Stimulated activated memory B cell treated with anti-CD40 and anti-IgM and Interleukin-4, amounts not matched to agents 10 μg/mL and 1 μg/mL and 100 μg/mL, for 72 hours (primary cell): ENCODE measurements around the gene RNF223.

Experiments used
- ATAC-seq: fragments of 150-1000 bp; cut with Tn5 transposase; 2 replicates; pipeline ENCODE4 v1.10.0; 2021
- H3K27ac Mint-ChIP-seq: one replicate; pipeline ENCODE4 v1.8.0; 2022; ENCODE audit warnings: mild to moderate bottlenecking, mixed read lengths
- H3K27me3 Mint-ChIP-seq: one replicate; pipeline ENCODE4 v1.8.0; 2022; ENCODE audit warnings: mixed read lengths
- H3K36me3 Mint-ChIP-seq: one replicate; pipeline ENCODE4 v1.8.0; 2022; ENCODE audit warnings: mixed read lengths
- H3K4me1 Mint-ChIP-seq: one replicate; pipeline ENCODE4 v1.8.0; 2022; ENCODE audit warnings: mixed read lengths
- H3K4me3 Mint-ChIP-seq: one replicate; pipeline ENCODE4 v1.8.0; 2022; ENCODE audit warnings: mild to moderate bottlenecking, moderate library complexity, mixed read lengths
- H3K9me3 Mint-ChIP-seq: one replicate; pipeline ENCODE4 v1.8.0; 2022; ENCODE audit warnings: mixed read lengths

RNF223 gene

DNA sequence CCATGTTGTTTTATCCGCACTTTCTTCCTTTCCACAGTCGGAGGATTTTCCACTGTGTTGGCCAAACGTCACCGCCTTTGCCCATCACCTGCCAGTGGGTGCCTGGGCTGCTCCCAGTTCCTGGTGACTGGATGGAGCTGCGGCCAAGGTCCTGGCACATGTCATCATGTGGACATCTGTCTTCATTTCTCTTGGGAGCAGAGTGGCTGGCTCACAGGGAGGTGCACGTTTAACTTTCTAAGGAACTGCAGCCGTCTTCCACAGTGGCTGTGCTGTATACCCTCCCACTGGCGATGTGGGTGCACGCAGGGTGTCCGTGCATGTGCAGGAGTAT lies 19.5 kb upstream of the RNF223 start:
- H3K4me3 Mint-ChIP-seq = no peak overlapping the region
- peaks cover 33% of the 10 kb centered on the region for H3K4me1 Mint-ChIP-seq
- no peaks in the 10 kb centered on the region for H3K9me3 Mint-ChIP-seq
- H3K27me3 Mint-ChIP-seq = no peaks in the 10 kb centered on the region
- ATAC-seq = no peak
- H3K36me3 Mint-ChIP-seq = peaks cover 7% of the 10 kb centered on the region
- H3K27ac Mint-ChIP-seq = peak overlapping the region; percentile 50

DNA sequence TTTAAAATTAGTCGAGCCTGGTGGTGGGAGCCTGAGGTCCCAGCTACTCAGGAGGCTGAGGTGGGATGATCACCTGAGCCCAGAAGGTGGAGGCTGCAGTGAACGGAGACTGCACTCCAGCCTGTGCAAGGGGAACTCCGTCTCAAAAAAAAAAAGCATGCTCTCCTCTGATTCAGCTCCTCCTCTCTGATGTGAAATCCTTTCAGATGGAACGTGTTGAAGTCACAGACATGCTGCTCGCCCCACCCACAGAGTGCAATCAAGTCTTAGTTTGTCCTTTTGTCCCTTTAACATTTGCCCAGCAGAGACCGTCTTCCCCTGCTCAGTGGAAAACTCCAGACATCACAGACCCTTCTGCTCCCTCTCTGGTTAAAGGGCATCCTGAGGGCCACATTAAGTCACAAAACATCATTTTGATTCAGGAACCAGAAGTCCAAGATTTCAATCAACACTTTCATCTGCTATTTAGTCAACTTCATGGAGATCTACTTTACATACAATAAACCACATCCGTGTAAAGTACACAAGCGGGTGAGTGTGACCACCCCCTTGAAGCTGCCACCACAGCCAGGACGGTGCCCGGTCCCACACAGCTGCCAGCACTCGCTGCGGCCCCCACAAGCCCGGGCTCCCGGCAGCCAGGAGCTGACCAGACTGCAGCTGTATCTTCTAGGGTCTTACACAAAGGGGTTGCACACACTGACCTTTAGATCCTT lies 18.9 kb upstream of the RNF223 start:
- no peaks in the 10 kb centered on the region for H3K9me3 Mint-ChIP-seq
- H3K27me3 Mint-ChIP-seq = no peaks in the 10 kb centered on the region
- peak overlapping the region; percentile 50 for H3K27ac Mint-ChIP-seq
- H3K36me3 Mint-ChIP-seq = peaks cover 11% of the 10 kb centered on the region
- H3K4me3 Mint-ChIP-seq = peak overlapping the region; percentile 4
- peak; percentile 80 for ATAC-seq
- peaks cover 33% of the 10 kb centered on the region for H3K4me1 Mint-ChIP-seq

DNA sequence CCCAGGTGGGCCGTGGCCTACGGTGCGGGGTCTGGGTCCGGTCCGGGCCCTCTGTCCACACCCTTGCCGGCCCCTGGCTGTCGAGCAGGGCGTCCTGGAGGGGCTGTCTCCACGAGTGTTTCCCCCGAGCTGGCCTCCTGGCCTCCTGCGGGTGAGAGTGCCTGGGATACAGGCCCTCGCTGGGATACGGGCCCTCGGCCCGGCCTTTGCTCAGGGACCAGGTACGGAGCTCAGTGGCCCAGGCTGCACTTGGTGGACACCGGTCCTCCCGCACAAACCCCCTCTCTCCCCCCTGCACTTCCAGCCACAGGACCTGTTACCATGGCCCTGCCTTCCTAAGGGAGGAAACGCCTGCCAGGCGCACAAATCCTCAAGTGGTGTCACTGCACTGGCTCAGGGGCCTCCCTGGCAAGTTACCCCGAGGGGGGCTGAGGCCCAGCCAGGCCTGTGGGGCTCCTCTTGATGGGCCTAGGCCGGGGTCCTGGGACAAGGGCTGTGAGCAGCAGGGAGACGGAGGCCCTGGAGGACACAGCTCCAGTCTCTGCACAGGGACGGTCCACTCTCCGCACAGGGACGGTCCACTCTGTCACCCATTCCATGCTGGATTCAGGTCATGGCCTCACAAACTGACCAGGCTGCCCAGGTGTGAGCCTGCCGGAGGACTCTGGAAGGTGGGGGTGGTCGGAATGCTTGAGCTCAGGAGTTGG lies 18.2 kb upstream of the RNF223 start:
- Mint-ChIP-seq H3K36me3 (peaks cover 11% of the 10 kb centered on the region), H3K27ac (peak overlapping the region; percentile 50), H3K9me3 (no peaks in the 10 kb centered on the region), H3K4me3 (no peak overlapping the region), H3K27me3 (no peaks in the 10 kb centered on the region), H3K4me1 (peaks cover 27% of the 10 kb centered on the region)
- no peak for ATAC-seq

DNA sequence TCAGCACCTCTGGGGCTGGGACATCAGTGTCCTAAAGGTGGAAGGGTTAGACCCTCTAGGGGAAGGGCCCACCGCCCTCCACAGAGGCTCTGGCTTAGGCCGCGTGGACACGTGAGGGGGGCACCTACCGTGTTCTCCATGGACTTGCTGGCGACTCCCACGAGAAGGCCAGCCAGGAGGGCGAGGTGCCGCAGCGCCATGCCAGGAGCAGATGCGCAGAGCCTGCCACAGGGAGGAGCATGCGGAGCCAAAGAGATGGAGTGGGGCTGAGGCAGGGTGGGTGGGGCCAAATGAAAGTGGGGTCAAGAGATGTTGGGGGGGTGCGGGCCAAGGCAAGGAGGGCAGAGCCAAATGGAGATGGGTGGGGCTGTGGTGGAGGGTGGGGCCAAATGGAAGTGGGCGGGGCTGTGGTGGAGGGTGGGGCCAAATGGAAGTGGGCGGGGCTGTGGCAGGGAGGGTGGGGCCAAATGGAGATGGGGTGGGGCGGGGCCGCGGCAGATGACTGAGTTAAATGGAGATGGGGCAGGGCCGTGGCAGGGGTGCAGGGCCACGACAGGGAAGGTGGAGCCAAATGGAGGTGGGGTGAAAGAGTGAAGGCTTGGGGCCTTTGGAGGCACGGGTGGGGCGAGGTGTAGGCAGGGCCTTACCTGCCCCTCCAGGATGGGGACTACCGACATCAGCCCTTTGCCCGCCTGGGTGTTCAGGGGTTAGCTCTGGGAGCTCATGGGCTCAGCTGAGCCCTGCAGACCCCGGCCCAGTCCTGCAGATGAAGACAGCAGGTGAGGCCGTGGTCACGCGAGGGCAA lies 17.4 kb upstream of the RNF223 start:
- Mint-ChIP-seq H3K27me3 (no peaks in the 10 kb centered on the region), H3K9me3 (no peaks in the 10 kb centered on the region), H3K4me1 (peaks cover 27% of the 10 kb centered on the region), H3K36me3 (peaks cover 17% of the 10 kb centered on the region), H3K4me3 (no peak overlapping the region), H3K27ac (no peak overlapping the region)
- no peak for ATAC-seq

DNA sequence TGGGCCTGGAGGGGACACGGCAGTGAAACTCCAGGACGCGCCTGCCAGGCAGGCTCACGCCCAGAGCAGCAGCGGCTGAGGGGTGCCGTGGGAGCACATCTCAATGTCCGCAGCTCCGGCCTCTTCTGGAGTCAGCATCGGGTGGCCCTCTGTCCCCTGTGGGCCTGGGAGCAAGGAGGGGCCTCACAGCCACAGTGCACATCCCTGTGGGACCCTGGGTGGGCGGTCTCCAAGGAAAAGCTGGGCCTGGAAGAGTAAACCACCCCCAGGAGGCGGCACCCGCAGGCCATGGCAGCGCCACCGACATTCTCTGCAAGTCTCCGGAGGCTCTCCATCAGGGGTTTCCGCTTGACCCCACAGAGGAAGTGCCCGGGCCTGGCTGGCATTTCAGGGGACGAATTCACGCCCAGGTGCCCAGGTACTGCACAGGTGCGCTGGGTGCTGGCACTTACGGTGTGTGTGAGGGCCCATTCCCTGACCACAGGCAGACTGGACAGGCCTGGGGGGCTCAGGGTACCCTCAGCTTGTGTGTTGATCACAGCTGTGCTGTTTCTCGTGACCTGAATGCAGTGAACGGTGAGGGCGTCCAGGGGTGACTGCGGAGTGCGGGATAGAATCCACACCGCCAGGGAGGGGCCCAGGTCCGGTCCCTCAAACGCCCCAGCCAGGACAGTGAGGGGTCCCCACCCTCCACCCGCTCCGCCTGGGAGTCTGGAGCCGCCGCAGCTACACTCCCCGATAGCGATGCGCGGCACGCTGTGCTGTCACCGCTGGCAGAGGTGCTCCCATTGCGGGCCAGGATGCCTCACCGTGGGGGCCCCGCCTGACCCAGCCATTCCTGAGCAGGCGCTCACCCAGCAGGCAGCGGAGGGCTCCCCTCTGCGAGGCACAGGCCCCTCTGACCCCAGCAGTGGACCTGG lies 16.6 kb upstream of the RNF223 start:
- ATAC-seq = no peak
- Mint-ChIP-seq H3K27ac (no peak overlapping the region), H3K27me3 (no peaks in the 10 kb centered on the region), H3K4me3 (no peak overlapping the region), H3K36me3 (peaks cover 19% of the 10 kb centered on the region), H3K4me1 (peaks cover 27% of the 10 kb centered on the region), H3K9me3 (no peaks in the 10 kb centered on the region)

DNA sequence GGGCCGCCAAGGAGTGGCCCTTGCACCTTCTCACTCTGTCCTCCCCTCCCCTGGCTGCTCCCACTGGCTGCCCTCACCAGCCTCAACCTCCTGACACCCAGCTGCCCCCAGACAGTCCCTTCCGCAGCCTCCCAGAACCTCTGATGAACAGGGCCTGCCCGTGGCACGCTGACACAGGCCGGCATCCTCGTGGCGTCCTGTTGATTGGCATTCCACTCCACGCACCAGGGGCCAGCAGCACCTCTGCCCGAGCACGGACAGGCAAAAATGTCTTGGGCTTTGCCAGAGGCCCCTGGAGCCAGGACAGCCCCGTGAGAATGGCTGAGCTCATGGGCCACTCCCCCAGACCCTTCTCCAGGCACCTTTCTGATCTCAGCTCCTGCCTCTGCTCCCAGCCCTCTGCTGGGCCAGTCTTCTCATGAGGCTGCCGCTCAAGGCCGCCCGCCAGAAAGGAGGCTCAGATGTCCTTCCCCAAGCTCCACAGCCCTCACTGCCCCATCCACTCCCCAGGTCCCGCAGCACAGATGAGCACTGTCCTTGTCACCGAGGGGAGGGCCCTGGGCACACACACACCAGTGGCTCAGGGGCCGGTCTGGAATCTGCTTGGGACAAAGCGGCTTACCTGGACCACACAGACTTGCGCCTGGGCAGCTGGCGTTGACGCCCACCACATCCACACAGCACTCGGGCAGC lies 15.8 kb upstream of the RNF223 start:
- H3K9me3 Mint-ChIP-seq = no peaks in the 10 kb centered on the region
- peaks cover 19% of the 10 kb centered on the region for H3K36me3 Mint-ChIP-seq

DNA sequence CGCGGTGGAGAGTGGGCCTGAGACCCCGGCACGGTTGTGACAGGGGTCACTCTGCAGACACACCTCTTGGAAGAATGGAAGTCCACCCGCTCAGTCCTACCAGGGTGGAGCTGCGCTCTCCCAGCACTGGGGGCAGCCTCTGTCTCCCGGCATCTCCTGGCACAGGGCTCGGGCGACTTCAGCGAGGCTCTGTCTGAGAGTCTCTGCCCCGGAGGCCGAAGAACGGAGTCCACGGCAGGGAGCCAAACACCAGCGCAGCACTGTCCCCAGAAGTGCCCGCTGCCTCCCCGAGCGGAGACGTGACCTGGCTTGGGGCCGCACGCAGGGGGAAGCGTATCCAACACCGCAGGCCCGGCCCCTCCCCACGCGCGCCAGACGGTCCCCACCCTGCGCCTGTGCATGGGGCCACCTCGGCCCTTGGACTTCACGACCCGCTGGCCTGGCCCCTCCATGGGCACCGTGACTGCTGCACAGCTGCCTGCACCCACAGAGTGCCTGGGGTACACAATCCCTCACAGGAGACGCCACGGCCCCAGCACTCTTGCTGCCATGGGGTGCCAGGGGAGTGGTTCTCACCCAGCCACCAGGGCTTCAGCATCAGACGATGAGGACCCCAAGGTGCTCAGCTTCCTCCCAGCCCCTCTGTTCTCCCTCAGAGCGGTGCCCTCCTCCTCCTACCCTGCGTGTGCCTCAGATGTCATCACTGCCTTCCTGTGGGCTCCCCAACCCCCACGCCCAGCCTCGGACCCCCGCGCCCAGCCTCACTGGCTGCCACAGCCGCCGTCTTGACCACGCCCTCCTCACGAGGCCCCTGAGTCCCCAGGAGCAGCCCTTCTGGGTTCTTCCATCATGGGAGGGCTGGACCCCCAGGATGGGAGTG lies 14.9 kb upstream of the RNF223 start:
- Mint-ChIP-seq H3K4me3 (no peak overlapping the region), H3K4me1 (peaks cover 25% of the 10 kb centered on the region), H3K36me3 (peaks cover 19% of the 10 kb centered on the region), H3K27me3 (no peaks in the 10 kb centered on the region), H3K27ac (no peak overlapping the region), H3K9me3 (no peaks in the 10 kb centered on the region)
- ATAC-seq = no peak

More for the DNA sequence above, 15.8 kb upstream of the RNF223 start:
- no peak overlapping the region for H3K4me3 Mint-ChIP-seq
- H3K27me3 Mint-ChIP-seq = no peaks in the 10 kb centered on the region
- H3K4me1 Mint-ChIP-seq = peaks cover 27% of the 10 kb centered on the region
- ATAC-seq = no peak
- H3K27ac Mint-ChIP-seq = no peak overlapping the region

DNA sequence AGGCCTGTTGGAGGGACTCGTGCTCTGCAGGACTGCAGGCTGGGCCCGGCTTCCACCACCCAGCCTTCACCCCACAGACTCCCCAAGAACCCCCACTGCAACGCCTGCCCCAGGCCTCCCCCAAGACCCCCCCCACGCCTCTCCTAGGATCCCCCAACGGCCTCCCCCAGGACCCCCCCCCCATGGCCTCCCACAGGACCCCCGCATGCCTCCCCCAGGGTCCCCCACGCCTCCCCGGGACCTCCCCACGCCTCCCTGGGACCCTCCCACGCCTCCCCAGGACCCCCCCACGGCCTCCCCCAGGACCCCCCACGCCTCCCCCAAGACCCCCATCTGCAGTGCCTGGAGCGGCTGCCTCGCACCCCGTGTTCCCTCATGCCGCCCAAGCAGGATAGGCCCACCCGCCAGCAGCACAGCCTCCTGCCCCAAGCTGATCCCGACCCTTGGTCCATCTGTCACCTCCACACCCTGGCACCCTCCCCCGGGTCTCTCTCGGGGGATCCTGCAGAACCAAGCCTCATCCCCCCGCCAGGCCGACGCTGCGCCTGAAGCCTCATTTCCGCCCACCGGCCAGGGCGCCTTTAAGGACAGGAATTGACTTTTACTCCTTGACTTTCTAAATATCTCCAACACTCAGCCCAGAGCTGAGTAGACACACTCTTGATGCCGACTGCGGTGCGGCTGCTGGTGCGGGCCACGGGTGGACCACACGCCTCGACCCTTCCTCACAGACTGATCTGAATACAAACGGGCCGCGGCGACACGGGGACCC lies 14.1 kb upstream of the RNF223 start:
- no peak for ATAC-seq
- peaks cover 22% of the 10 kb centered on the region for H3K36me3 Mint-ChIP-seq
- H3K27ac Mint-ChIP-seq = no peak overlapping the region

DNA sequence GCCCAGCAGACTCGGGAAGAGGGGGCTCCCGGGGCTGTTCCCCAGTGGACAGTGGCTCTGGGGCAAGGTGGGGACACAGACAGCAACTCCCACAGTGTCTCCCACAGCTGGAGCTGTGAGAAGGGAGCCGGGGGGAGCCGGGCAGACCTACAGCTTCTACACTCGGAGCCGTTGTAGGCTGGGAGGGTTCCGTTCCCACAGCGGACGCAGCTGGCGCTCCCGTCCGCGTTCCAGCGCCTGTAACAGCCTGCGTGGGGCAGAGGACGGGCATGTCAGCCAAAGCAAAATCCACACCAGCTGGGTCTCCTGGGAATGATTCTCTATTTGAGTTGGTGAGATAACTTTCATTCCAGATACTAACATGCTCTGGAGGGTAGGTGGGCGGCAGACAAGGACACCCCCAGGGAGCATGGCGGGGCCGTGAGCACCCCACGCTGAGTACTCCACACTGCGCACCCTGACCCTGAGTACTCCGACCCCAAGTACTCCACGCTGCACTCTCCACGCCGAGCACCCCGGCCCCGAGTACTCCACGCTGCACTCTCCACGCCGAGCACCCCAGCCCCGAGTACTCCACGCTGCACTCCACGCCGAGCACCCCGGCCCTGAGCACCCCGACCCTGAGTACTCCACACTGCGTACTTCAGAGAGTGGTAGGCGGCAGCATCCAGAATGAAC lies 13.4 kb upstream of the RNF223 start:
- Mint-ChIP-seq H3K4me3 (no peak overlapping the region), H3K27ac (no peak overlapping the region), H3K9me3 (no peaks in the 10 kb centered on the region), H3K36me3 (peaks cover 26% of the 10 kb centered on the region), H3K27me3 (no peaks in the 10 kb centered on the region), H3K4me1 (peaks cover 10% of the 10 kb centered on the region)
- no peak for ATAC-seq

More for the DNA sequence above, 14.1 kb upstream of the RNF223 start:
- Mint-ChIP-seq H3K4me1 (peaks cover 17% of the 10 kb centered on the region), H3K27me3 (no peaks in the 10 kb centered on the region), H3K4me3 (no peak overlapping the region), H3K9me3 (no peaks in the 10 kb centered on the region)

DNA sequence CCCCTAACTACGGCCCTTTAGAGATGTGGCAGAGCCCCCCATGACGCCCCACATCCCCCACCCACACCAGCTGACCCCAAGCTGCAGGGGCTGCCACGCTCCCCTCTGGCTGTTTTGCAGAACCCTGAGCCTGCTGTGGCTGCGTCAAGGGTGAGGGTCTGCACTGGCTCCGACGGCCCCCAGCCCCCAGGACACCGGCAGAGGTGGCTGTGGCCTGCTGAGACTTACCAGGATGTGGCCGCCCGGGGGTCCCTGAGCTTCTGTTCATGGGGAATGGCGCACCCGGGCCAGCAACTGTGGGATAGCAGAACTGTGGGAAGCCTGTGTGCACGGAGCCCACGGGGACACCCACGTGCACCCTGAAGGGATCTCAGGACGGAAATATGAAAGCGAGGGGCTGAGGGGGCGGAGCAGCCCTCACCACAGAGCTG lies 12.8 kb upstream of the RNF223 start:
- Mint-ChIP-seq H3K27me3 (no peaks in the 10 kb centered on the region), H3K4me3 (no peak overlapping the region), H3K27ac (no peak overlapping the region), H3K4me1 (peaks cover 8% of the 10 kb centered on the region), H3K36me3 (peaks cover 26% of the 10 kb centered on the region), H3K9me3 (no peaks in the 10 kb centered on the region)
- no peak for ATAC-seq

DNA sequence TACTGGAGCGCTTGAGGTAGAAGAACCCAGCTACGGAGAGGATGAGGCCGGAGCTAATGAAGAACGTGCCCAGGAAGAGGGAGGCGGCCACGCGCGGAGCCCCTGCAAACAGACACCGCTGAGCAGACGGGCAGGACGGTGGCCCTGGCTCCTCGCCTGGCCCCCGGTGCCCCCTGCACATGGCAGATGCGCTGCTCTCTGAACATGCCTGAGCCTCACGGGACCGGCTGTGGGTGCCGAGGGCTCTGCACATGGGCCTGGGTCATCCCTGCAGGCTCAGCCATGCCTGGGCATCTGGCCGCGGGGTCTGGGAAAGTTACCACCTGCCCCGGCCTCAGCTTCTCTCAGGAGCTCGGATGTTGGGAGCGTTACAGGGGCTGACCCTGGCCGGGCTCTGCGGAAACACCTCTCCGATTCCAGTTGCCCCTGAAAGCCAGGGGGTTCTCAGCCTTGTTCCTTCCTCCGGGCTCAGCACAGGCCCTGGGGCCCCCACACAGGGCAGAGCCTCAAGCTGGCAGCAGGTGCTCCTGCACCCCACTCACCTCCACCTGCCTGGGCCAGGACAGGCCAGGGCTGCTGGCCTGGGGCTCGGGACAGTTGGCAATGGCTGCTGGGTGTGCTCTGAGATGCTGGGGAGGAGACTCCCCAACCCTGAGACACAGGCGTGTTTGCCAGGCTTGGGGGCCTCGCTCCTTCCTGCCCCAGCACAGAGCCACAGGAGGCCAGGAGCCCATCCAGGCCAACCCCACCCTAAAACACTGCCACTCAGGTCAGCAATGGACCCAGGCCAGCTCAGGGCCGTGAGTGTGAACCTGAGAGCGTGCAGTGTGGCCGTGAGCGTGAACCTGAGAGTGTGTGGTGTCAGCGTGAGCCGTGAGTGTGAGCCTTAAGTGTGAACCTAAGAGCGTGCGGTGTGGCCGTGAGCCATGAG lies 12.1 kb upstream of the RNF223 start:
- H3K4me3 Mint-ChIP-seq = no peak overlapping the region
- no peaks in the 10 kb centered on the region for H3K27me3 Mint-ChIP-seq
- no peaks in the 10 kb centered on the region for H3K9me3 Mint-ChIP-seq
- peaks cover 2% of the 10 kb centered on the region for H3K4me1 Mint-ChIP-seq
- peaks cover 26% of the 10 kb centered on the region for H3K36me3 Mint-ChIP-seq
- no peak overlapping the region for H3K27ac Mint-ChIP-seq
- ATAC-seq = no peak
